Stomach (tissue), 9 donors: ENCODE results near the gene ZDHHC17. TPM values are rescaled to one million over a fixed set of nuclear protein-coding genes. Genes with fewer than 3 reads are reported as not detected.

Experiments
- DNase-seq, 2 donors: peaks; one replicate each; pipeline versions ENCODE4 v3.0.0 to v3.0.0-alpha.2; 2013 to 2019
- H3K27ac ChIP-seq, 5 donors: fragments of 200-600 bp in 4 of 5; sonication (generic) in 4 of 5; one replicate each; pipeline ENCODE4 v1.5.1; 2013 to 2019; ENCODE audit warnings: mild to moderate bottlenecking in 1 of 5, moderate library complexity in 1 of 5
- H3K27me3 ChIP-seq, 3 donors: fragments of 200-600 bp; sonication (generic); one replicate each; pipeline ENCODE4 v1.5.1; 2017 to 2019; ENCODE audit warnings: mixed run types in 1 of 3
- H3K36me3 ChIP-seq, 4 donors: fragments of 200-600 bp; sonication (generic); 1 replicate in 3 of 4; 2 replicates in 1 of 4; pipeline ENCODE4 v1.5.1; 2016 to 2019
- H3K4me1 ChIP-seq, 4 donors: fragments of 200-600 bp; sonication (generic); one replicate each; pipeline ENCODE4 v1.5.1; 2016 to 2019
- H3K4me3 ChIP-seq, 4 donors: fragments of 200-600 bp; sonication (generic) in 3 of 4; one replicate each; pipeline ENCODE4 v1.5.1; 2016 to 2019; ENCODE audit warnings: mild to moderate bottlenecking in 1 of 4
- H3K9me3 ChIP-seq, 4 donors: fragments of 200-600 bp; sonication (generic); one replicate each; pipeline ENCODE4 v1.5.1; 2016 to 2019
- EP300 ChIP-seq: sonication (generic); formaldehyde crosslinking; IDR thresholded peaks from one replicate; pipeline ENCODE4 v1.6.1; 2017; ENCODE audit warnings: antibody characterized with exemption
- POLR2A ChIP-seq, 4 donors: fragments of 450-650 bp; IDR thresholded peaks; one replicate each; pipeline ENCODE4 v1.6.1; 2016; ENCODE audit warnings: antibody characterized with exemption in 4 of 4, control low read depth in 2 of 4, mild to moderate bottlenecking in 1 of 4, moderate library complexity in 1 of 4
- POLR2AphosphoS5 ChIP-seq, 3 donors: sonication (generic); formaldehyde crosslinking; IDR thresholded peaks; one replicate each; pipeline ENCODE4 v1.6.1; 2016; ENCODE audit warnings: antibody characterized with exemption in 3 of 3
- WGBS, 5 donors: extraction: QIAGEN DNeasy Blood & Tissue Kit in 3 of 5; methylation state at CpG; one replicate each; pipeline versions ENCODE4 v1.1.5 to v1.1.7; 2013 to 2018; 5-methylcytosine and 5-hydroxymethylcytosine counted together
- intact Hi-C: fragments of 100-400 bp; cut with DNase I; formaldehyde crosslinking; loops from one replicate; pipeline ENCODE4 v1.15.1; 2023; ENCODE audit warnings: low total_unique reads
- polyA plus RNA-seq, 3 donors: library from polyadenylated mRNA; stranded (reverse); fragments of 200-250 nt; gene quantifications; one replicate each; pipeline ENCODE4 v1.2.3, GENCODE V29; 2013
- total RNA-seq, 5 donors: library from RNA; depleted of rRNA; stranded (reverse); fragments of >200 nt; gene quantifications; one replicate each; pipeline versions ENCODE4 v1.1.0 to v1.2.3, GENCODE V29; 2014 to 2016
- TF ChIP-seq, protein P1 (sequence below), 7 experiments: fragments of 450-650 bp in 4 of 7; fragments of 200-600 bp in 3 of 7; sonication (generic) in 3 of 7; IDR thresholded peaks; one replicate each; pipeline ENCODE4 v1.5.1; 2016 to 2019; ENCODE audit warnings: antibody characterized with exemption in 7 of 7, control low read depth in 2 of 7, mild to moderate bottlenecking in 1 of 7
- donor health status: healthy with polysubstance abuse.
- donor health status: Bipolar disorder and iron deficiency.
- donor health status: healthy.

ZDHHC17 gene
- total and polyA plus RNA-seq, 8 donors: 2.3 to 134 (median 13.2) TPM

DNA sequence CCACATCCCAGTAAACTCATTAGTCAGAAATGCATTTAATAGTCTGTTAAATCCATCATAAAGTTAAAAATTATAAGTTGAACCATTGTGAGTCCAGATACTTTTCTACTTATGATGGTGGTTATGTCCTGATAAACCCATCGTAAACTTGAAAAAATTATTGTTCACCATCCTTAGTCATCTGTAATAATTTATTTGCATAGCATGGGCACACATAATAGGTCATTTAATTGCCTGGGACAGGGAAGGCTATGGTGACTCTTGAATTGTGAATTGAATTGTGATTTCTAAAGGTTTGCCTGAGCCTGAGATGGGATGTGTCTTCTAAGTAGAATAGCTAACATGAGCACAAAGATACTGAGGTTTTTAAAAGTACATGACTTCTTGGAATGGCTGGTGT is 21.5 kb downstream of the ZDHHC17 start:
- Histone ChIP-seq H3K4me3 (no peak overlapping the region), H3K27me3 (no peaks in the 10 kb centered on the region), H3K36me3 (no peaks in the 10 kb centered on the region), H3K9me3 (no peaks in the 10 kb centered on the region), H3K27ac (no peak overlapping the region), H3K4me1 (peaks cover 6 to 64% (median 34%) of the 10 kb centered on the region in 4 donors)
- no peak for DNase-seq
- WGBS, 5 donors: 79 to 98% (median 89%) methylated on average over 1 of the region's 1 CpG
- TF ChIP-seq, protein P1, sequence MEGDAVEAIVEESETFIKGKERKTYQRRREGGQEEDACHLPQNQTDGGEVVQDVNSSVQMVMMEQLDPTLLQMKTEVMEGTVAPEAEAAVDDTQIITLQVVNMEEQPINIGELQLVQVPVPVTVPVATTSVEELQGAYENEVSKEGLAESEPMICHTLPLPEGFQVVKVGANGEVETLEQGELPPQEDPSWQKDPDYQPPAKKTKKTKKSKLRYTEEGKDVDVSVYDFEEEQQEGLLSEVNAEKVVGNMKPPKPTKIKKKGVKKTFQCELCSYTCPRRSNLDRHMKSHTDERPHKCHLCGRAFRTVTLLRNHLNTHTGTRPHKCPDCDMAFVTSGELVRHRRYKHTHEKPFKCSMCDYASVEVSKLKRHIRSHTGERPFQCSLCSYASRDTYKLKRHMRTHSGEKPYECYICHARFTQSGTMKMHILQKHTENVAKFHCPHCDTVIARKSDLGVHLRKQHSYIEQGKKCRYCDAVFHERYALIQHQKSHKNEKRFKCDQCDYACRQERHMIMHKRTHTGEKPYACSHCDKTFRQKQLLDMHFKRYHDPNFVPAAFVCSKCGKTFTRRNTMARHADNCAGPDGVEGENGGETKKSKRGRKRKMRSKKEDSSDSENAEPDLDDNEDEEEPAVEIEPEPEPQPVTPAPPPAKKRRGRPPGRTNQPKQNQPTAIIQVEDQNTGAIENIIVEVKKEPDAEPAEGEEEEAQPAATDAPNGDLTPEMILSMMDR (IDR thresholded peaks at IDR 0.05): no peak
- TF ChIP-seq POLR2AphosphoS5 (IDR thresholded peaks at IDR 0.05) (no peak), EP300 (no peak), POLR2A (IDR thresholded peaks at IDR 0.05) (no peak)
- intact Hi-C loops: loop anchor here (10.0 kb wide), 1 partner anchor 161 kb away; no protein-coding TSS in a partner anchor

DNA sequence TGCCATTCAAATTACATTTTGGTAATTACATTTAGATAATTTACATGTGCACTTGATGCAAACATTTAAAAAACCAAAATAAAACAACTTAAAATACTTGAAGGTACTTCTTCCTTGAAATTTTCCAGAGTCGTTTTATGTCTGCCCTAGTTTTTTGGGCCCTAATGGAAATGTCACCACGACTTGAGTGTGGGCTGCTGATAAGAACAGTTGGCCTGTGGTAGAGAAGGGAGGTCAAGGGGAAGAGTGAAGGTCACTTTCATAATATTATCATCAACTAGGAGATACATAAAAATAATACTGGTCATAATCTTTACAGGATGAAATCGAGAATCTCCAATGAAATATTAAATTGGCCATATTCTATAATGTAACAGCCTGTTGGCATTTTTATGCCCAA is 23.1 kb downstream of the ZDHHC17 start:
- H3K4me3 ChIP-seq: no peak overlapping the region
- no peaks in the 10 kb centered on the region for H3K27me3 ChIP-seq
- H3K9me3 ChIP-seq: no peaks in the 10 kb centered on the region
- DNase-seq: no peak
- no peaks in the 10 kb centered on the region for H3K36me3 ChIP-seq
- H3K4me1 ChIP-seq: peaks cover 9 to 66% (median 35%) of the 10 kb centered on the region in 4 donors
- 79 to 84% (median 83%) methylated on average over 3 of the region's 3 CpGs for WGBS, 5 donors
- TF ChIP-seq, protein P1 (IDR thresholded peaks at IDR 0.05): no peak
- TF ChIP-seq POLR2A (IDR thresholded peaks at IDR 0.05): no peak
- TF ChIP-seq EP300: no peak
- TF ChIP-seq POLR2AphosphoS5 (IDR thresholded peaks at IDR 0.05): no peak
- H3K27ac ChIP-seq: no peak overlapping the region
- intact Hi-C loops: loop anchor here (10.0 kb wide), 1 partner anchor 162 kb away; no protein-coding TSS in a partner anchor

- no peak overlapping the region for H3K4me3 ChIP-seq
- TF ChIP-seq POLR2AphosphoS5 (IDR thresholded peaks at IDR 0.05): no peak
- TF ChIP-seq, protein P1 (IDR thresholded peaks at IDR 0.05): no peak
- no peak for TF ChIP-seq EP300
- no peak for TF ChIP-seq POLR2A (IDR thresholded peaks at IDR 0.05)
- no peaks in the 10 kb centered on the region for H3K9me3 ChIP-seq
- no peak for DNase-seq
- no peaks in the 10 kb centered on the region for H3K36me3 ChIP-seq
- intact Hi-C loops: loop anchor here (10.0 kb wide), 1 partner anchor 163 kb away; no protein-coding TSS in a partner anchor
- no peak overlapping the region for H3K27ac ChIP-seq
- WGBS, 5 donors: 93 to 98% (median 96%) methylated on average over 2 of the region's 2 CpGs
- H3K4me1 ChIP-seq: peaks cover 8 to 67% (median 37%) of the 10 kb centered on the region in 4 donors
- H3K27me3 ChIP-seq: no peaks in the 10 kb centered on the region
Observed at GRCh38 chr12:76787689-76788088, 23.8 kb downstream of the ZDHHC17 start.

GRCh38 chr12:76789335-76790050 is 25.6 kb downstream of the ZDHHC17 start:
- H3K36me3 ChIP-seq: no peaks in the 10 kb centered on the region
- TF ChIP-seq, protein P1 (IDR thresholded peaks at IDR 0.05): no peak
- no peak for TF ChIP-seq POLR2A (IDR thresholded peaks at IDR 0.05)
- no peak for TF ChIP-seq EP300
- TF ChIP-seq POLR2AphosphoS5 (IDR thresholded peaks at IDR 0.05): no peak
- WGBS, 5 donors: 56 to 72% (median 66%) methylated on average over 3 of the region's 3 CpGs
- H3K27me3 ChIP-seq: no peaks in the 10 kb centered on the region
- no peak for DNase-seq
- peaks cover 13 to 65% (median 38%) of the 10 kb centered on the region in 4 donors for H3K4me1 ChIP-seq
- H3K4me3 ChIP-seq: no peak overlapping the region
- no peaks in the 10 kb centered on the region for H3K9me3 ChIP-seq
- no peak overlapping the region for H3K27ac ChIP-seq
- intact Hi-C loops: loop anchor here (10.0 kb wide), 1 partner anchor 165 kb away; no protein-coding TSS in a partner anchor
